ENCODE data around the gene SELL. TPM values are rescaled to one million over a fixed set of nuclear protein-coding genes. Genes with fewer than 3 reads are reported as not detected.
"Not testable (repeated sequence)": the region's sequence is repeated elsewhere in the genome, so short reads cannot be mapped to it uniquely, and the experiment has no call there.

The SELL gene
- under 0.01 and 0.22 TPM in 2 replicates for total RNA-seq

- DNase-seq (ENCODE audit: low read depth in 2 of 2) = peak; percentile 81 to 86
Observed at GRCh38 chr1:169711469-169712308, at the start of gene SELL. Gene SELL, minus strand, starts transcription at chr1:169711620. Its CDS starts 122 bp downstream, at chr1:169711498.

GRCh38 chr1:169759038-169759437 is 47.6 kb upstream of the SELL start:
- DNase-seq (ENCODE audit: low read depth in 2 of 2) = no peak

GRCh38 chr1:169753549-169753948 is 42.1 kb upstream of the SELL start:
- no peak for DNase-seq (ENCODE audit: low read depth in 2 of 2)

- DNase-seq (ENCODE audit: low read depth in 2 of 2) = no peak
Observed at GRCh38 chr1:169750041-169750440, 38.6 kb upstream of the SELL start.

GRCh38 chr1:169746550-169746949 is 35.1 kb upstream of the SELL start:
- no peak for DNase-seq (ENCODE audit: low read depth in 2 of 2)

- DNase-seq (ENCODE audit: low read depth in 2 of 2) = peak; percentile 17 to 39
Observed at GRCh38 chr1:169745015-169745861, 33.8 kb upstream of the SELL start.

GRCh38 chr1:169741666-169742394 is 30.4 kb upstream of the SELL start:
- no peak for DNase-seq (ENCODE audit: low read depth in 2 of 2)

GRCh38 chr1:169739980-169740379 is 28.6 kb upstream of the SELL start:
- peak; percentile 47 to 82 for DNase-seq (ENCODE audit: low read depth in 2 of 2)

GRCh38 chr1:169733924-169734323 is 22.5 kb upstream of the SELL start, which contains the start of gene SELE:
Gene SELE, minus strand, starts transcription at chr1:169734079. Its CDS starts 467 bp downstream, at chr1:169733612.
- peak; percentile 32 to 47 for DNase-seq (ENCODE audit: low read depth in 2 of 2)

GRCh38 chr1:169731446-169731845 is 20.0 kb upstream of the SELL start:
- no peak for DNase-seq (ENCODE audit: low read depth in 2 of 2)

GRCh38 chr1:169729991-169730390 is 18.6 kb upstream of the SELL start:
- DNase-seq (ENCODE audit: low read depth in 2 of 2) = no peak

GRCh38 chr1:169727307-169727706 is 15.9 kb upstream of the SELL start:
- DNase-seq (ENCODE audit: low read depth in 2 of 2) = no peak

- no peak for DNase-seq (ENCODE audit: low read depth in 2 of 2)
Observed at GRCh38 chr1:169726851-169727250, 15.4 kb upstream of the SELL start.

GRCh38 chr1:169725930-169726329 is 14.5 kb upstream of the SELL start:
- no peak for DNase-seq (ENCODE audit: low read depth in 2 of 2)

GRCh38 chr1:169724168-169724567 is 12.7 kb upstream of the SELL start:
- no peak for DNase-seq (ENCODE audit: low read depth in 2 of 2)

- no peak for DNase-seq (ENCODE audit: low read depth in 2 of 2)
Observed at GRCh38 chr1:169723763-169724162, 12.3 kb upstream of the SELL start.

- no peak for DNase-seq (ENCODE audit: low read depth in 2 of 2)
Observed at GRCh38 chr1:169722779-169723178, 11.4 kb upstream of the SELL start.

- DNase-seq (ENCODE audit: low read depth in 2 of 2) = not testable (repeated sequence)
Observed at GRCh38 chr1:169715100-169715499, 3.7 kb upstream of the SELL start.

- DNase-seq (ENCODE audit: low read depth in 2 of 2) = not testable (repeated sequence)
Observed at GRCh38 chr1:169713090-169713489, 1.7 kb upstream of the SELL start.

GRCh38 chr1:169712309-169712631 is 850 bp upstream of the SELL start:
- no peak for DNase-seq (ENCODE audit: low read depth in 2 of 2)

GRCh38 chr1:169708647-169709046 is 2.8 kb downstream of the SELL start:
- no peak for DNase-seq (ENCODE audit: low read depth in 2 of 2)
